ENCODE measurements around the gene POLR3K. TPM values are rescaled to one million over a fixed set of nuclear protein-coding genes. Genes with fewer than 3 reads are reported as not detected.

Gene POLR3K
- total RNA-seq, result 2.0 TPM

- no peaks in the 10 kb centered on the region for H3K27me3 ChIP-seq (ENCODE audit: insufficient read depth, low read length)
- H3K4me3 ChIP-seq (ENCODE audit: low read length), result peak within 1 kb of the TSS; percentile 86
- peaks cover 31% of the 10 kb centered on the region for H3K4me1 ChIP-seq (ENCODE audit: insufficient read depth, low read length)
- H3K9me3 ChIP-seq (ENCODE audit: low read depth, low read length), result no peaks in the 10 kb centered on the region
These were observed at the start of gene POLR3K, which contains the start of gene SNRNP25 for GRCh38 chr16:53346-54236. Gene POLR3K (minus strand): TSS chr16:53608. CDS start chr16:53586, 22 bp downstream. Gene SNRNP25 (plus strand): TSS chr16:53828. CDS start chr16:54017, 189 bp downstream.

GRCh38 chr16:102060-102855, 48.9 kb upstream of the POLR3K start:
- Histone ChIP-seq H3K4me3 (ENCODE audit: low read length) (no peak overlapping the region), H3K4me1 (ENCODE audit: insufficient read depth, low read length) (peaks cover 3% of the 10 kb centered on the region), H3K9me3 (ENCODE audit: low read depth, low read length) (no peaks in the 10 kb centered on the region), H3K27me3 (ENCODE audit: insufficient read depth, low read length) (no peaks in the 10 kb centered on the region)

- Histone ChIP-seq H3K27me3 (ENCODE audit: insufficient read depth, low read length) (no peaks in the 10 kb centered on the region), H3K4me1 (ENCODE audit: insufficient read depth, low read length) (peaks cover 4% of the 10 kb centered on the region), H3K9me3 (ENCODE audit: low read depth, low read length) (no peaks in the 10 kb centered on the region), H3K4me3 (ENCODE audit: low read length) (no peak overlapping the region)
These were observed 48.2 kb upstream of the POLR3K start for GRCh38 chr16:101586-101985.

- Histone ChIP-seq H3K4me3 (ENCODE audit: low read length) (no peak overlapping the region), H3K4me1 (ENCODE audit: insufficient read depth, low read length) (peaks cover 4% of the 10 kb centered on the region), H3K27me3 (ENCODE audit: insufficient read depth, low read length) (no peaks in the 10 kb centered on the region), H3K9me3 (ENCODE audit: low read depth, low read length) (no peaks in the 10 kb centered on the region)
These were observed 47.6 kb upstream of the POLR3K start for GRCh38 chr16:100989-101388.

GRCh38 chr16:97822-98221, 44.4 kb upstream of the POLR3K start:
- Histone ChIP-seq H3K27me3 (ENCODE audit: insufficient read depth, low read length) (no peaks in the 10 kb centered on the region), H3K9me3 (ENCODE audit: low read depth, low read length) (no peaks in the 10 kb centered on the region), H3K4me3 (ENCODE audit: low read length) (no peak overlapping the region), H3K4me1 (ENCODE audit: insufficient read depth, low read length) (peaks cover 4% of the 10 kb centered on the region)

- Histone ChIP-seq H3K27me3 (ENCODE audit: insufficient read depth, low read length) (no peaks in the 10 kb centered on the region), H3K9me3 (ENCODE audit: low read depth, low read length) (no peaks in the 10 kb centered on the region), H3K4me1 (ENCODE audit: insufficient read depth, low read length) (peaks cover 4% of the 10 kb centered on the region), H3K4me3 (ENCODE audit: low read length) (no peak overlapping the region)
These were observed 43.5 kb upstream of the POLR3K start for GRCh38 chr16:96935-97381.

GRCh38 chr16:94918-95265, 41.5 kb upstream of the POLR3K start:
- H3K27me3 ChIP-seq (ENCODE audit: insufficient read depth, low read length), result no peaks in the 10 kb centered on the region
- no peak overlapping the region for H3K4me3 ChIP-seq (ENCODE audit: low read length)
- peaks cover 4% of the 10 kb centered on the region for H3K4me1 ChIP-seq (ENCODE audit: insufficient read depth, low read length)
- no peaks in the 10 kb centered on the region for H3K9me3 ChIP-seq (ENCODE audit: low read depth, low read length)

- Histone ChIP-seq H3K4me3 (ENCODE audit: low read length) (no peak overlapping the region), H3K4me1 (ENCODE audit: insufficient read depth, low read length) (peaks cover 4% of the 10 kb centered on the region), H3K27me3 (ENCODE audit: insufficient read depth, low read length) (no peaks in the 10 kb centered on the region), H3K9me3 (ENCODE audit: low read depth, low read length) (no peaks in the 10 kb centered on the region)
These were observed 39.3 kb upstream of the POLR3K start for GRCh38 chr16:92431-93339.

- no peaks in the 10 kb centered on the region for H3K9me3 ChIP-seq (ENCODE audit: low read depth, low read length)
- no peak overlapping the region for H3K4me3 ChIP-seq (ENCODE audit: low read length)
- H3K27me3 ChIP-seq (ENCODE audit: insufficient read depth, low read length), result no peaks in the 10 kb centered on the region
- no peaks in the 10 kb centered on the region for H3K4me1 ChIP-seq (ENCODE audit: insufficient read depth, low read length)
These were observed 38.1 kb upstream of the POLR3K start for GRCh38 chr16:91484-91883.

GRCh38 chr16:89391-90302, 36.2 kb upstream of the POLR3K start:
- Histone ChIP-seq H3K9me3 (ENCODE audit: low read depth, low read length) (no peaks in the 10 kb centered on the region), H3K27me3 (ENCODE audit: insufficient read depth, low read length) (no peaks in the 10 kb centered on the region), H3K4me3 (ENCODE audit: low read length) (no peak overlapping the region), H3K4me1 (ENCODE audit: insufficient read depth, low read length) (peaks cover 12% of the 10 kb centered on the region)

- Histone ChIP-seq H3K27me3 (ENCODE audit: insufficient read depth, low read length) (no peaks in the 10 kb centered on the region), H3K4me3 (ENCODE audit: low read length) (no peak overlapping the region), H3K9me3 (ENCODE audit: low read depth, low read length) (no peaks in the 10 kb centered on the region), H3K4me1 (ENCODE audit: insufficient read depth, low read length) (peaks cover 22% of the 10 kb centered on the region)
These were observed 35.2 kb upstream of the POLR3K start for GRCh38 chr16:88613-89012.

GRCh38 chr16:86483-86952, 33.1 kb upstream of the POLR3K start:
- no peak overlapping the region for H3K4me3 ChIP-seq (ENCODE audit: low read length)
- no peaks in the 10 kb centered on the region for H3K27me3 ChIP-seq (ENCODE audit: insufficient read depth, low read length)
- no peaks in the 10 kb centered on the region for H3K9me3 ChIP-seq (ENCODE audit: low read depth, low read length)
- peaks cover 23% of the 10 kb centered on the region for H3K4me1 ChIP-seq (ENCODE audit: insufficient read depth, low read length)

- Histone ChIP-seq H3K9me3 (ENCODE audit: low read depth, low read length) (no peaks in the 10 kb centered on the region), H3K4me3 (ENCODE audit: low read length) (no peak overlapping the region), H3K27me3 (ENCODE audit: insufficient read depth, low read length) (no peaks in the 10 kb centered on the region), H3K4me1 (ENCODE audit: insufficient read depth, low read length) (peaks cover 23% of the 10 kb centered on the region)
These were observed 32.5 kb upstream of the POLR3K start for GRCh38 chr16:85865-86264.

- peaks cover 23% of the 10 kb centered on the region for H3K4me1 ChIP-seq (ENCODE audit: insufficient read depth, low read length)
- no peaks in the 10 kb centered on the region for H3K9me3 ChIP-seq (ENCODE audit: low read depth, low read length)
- H3K27me3 ChIP-seq (ENCODE audit: insufficient read depth, low read length), result no peaks in the 10 kb centered on the region
These were observed 32.0 kb upstream of the POLR3K start for GRCh38 chr16:85407-85782.

More at GRCh38 chr16:85407-85782, 32.0 kb upstream of the POLR3K start:
- no peak overlapping the region for H3K4me3 ChIP-seq (ENCODE audit: low read length)
